OCI-LY3 (cell line): Measurements from ENCODE around the gene NOSIP.

ENCODE experiments used
- H2AFZ ChIP-seq: fragments of 200-600, 300-600 bp; shearing (Covaris generic); 2 replicates; pipeline ENCODE4 v1.6.0; 2014; ENCODE audit warnings: antibody characterized with exemption, low read depth, low read length
- H3K27ac ChIP-seq: fragments of 200-600, 300-600 bp; sonication (generic); 2 replicates; pipeline ENCODE4 v1.5.1; 2014; ENCODE audit warnings: mild to moderate bottlenecking, low read length, moderate library complexity, mixed read lengths
- H3K27me3 ChIP-seq: fragments of 200-600, 300-600 bp; sonication (generic); 2 replicates; pipeline ENCODE4 v1.6.1; 2014; ENCODE audit warnings: low read depth, low read length, mixed read lengths
- H3K36me3 ChIP-seq: fragments of 200-600, 300-600 bp; sonication (generic); replicated peaks from 2 replicates; pipeline ENCODE3; 2014; ENCODE audit warnings: low read depth, low read length, mixed read lengths
- H3K4me1 ChIP-seq: fragments of 300-600, 200-600 bp; sonication (generic); 2 replicates; pipeline ENCODE4 v1.6.1; 2014; ENCODE audit warnings: low read length, mixed read lengths
- H3K4me2 ChIP-seq: fragments of 200-600, 300-600 bp; sonication (generic); 2 replicates; pipeline ENCODE4 v1.6.1; 2014; ENCODE audit warnings: low read length, mixed read lengths
- H3K4me3 ChIP-seq: fragments of 300-600, 200-600 bp; sonication (generic); 2 replicates; pipeline ENCODE4 v1.5.1; 2014; ENCODE audit warnings: antibody characterized with exemption, mild to moderate bottlenecking, low read length, moderate library complexity
- H3K79me2 ChIP-seq: fragments of 300-600, 200-600 bp; shearing (Covaris generic); 2 replicates; pipeline ENCODE4 v1.6.1; 2014; ENCODE audit warnings: mild to moderate bottlenecking, low read length, mixed read lengths
- H3K9ac ChIP-seq: fragments of 300-600, 200-600 bp; shearing (Covaris generic); 2 replicates; pipeline ENCODE4 v1.6.0; 2014; ENCODE audit warnings: mild to moderate bottlenecking, low read length, moderate library complexity
- H3K9me3 ChIP-seq: fragments of 200-600, 300-600 bp; shearing (Covaris generic); 2 replicates; pipeline ENCODE4 v1.6.1; 2014; ENCODE audit warnings: low read length, mixed read lengths; ENCODE audit not compliant: insufficient read depth
- H4K20me1 ChIP-seq: fragments of 200-600, 300-600 bp; sonication (generic); 2 replicates; pipeline ENCODE4 v1.6.1; 2016; ENCODE audit warnings: low read length, mixed read lengths; ENCODE audit not compliant: insufficient read depth
- CTCF ChIP-seq: fragments of 200-600, 300-600 bp; sonication (generic); IDR thresholded peaks from 2 replicates; pipeline ENCODE4 v1.5.1; 2014; ENCODE audit warnings: antibody characterized with exemption, low read length, low read depth
- EZH2phosphoT487 ChIP-seq: fragments of 200-600 bp; shearing (Covaris generic); IDR thresholded peaks from 2 replicates; pipeline ENCODE4 v1.6.1; 2018; ENCODE audit warnings: antibody characterized with exemption, mixed run types, low read depth

NOSIP gene

GRCh38 chr19:49538643-49539042 lies 41.7 kb downstream of the NOSIP start:
- TF ChIP-seq CTCF (no peak), EZH2phosphoT487 (no peak)
- Histone ChIP-seq H3K27ac (no peak overlapping the region), H3K9me3 (no peaks in the 10 kb centered on the region), H3K27me3 (no peaks in the 10 kb centered on the region), H3K36me3 (no peaks in the 10 kb centered on the region), H3K4me3 (no peak overlapping the region), H3K79me2 (no peaks in the 10 kb centered on the region), H4K20me1 (no peaks in the 10 kb centered on the region), H3K4me2 (no peak overlapping the region), H2AFZ (no peak overlapping the region), H3K9ac (no peak overlapping the region), H3K4me1 (peaks cover 7% of the 10 kb centered on the region; the same call in 1 of the 2 replicates)

GRCh38 chr19:49536921-49537462 lies 43.4 kb downstream of the NOSIP start:
- Histone ChIP-seq H3K9ac (no peak overlapping the region), H3K4me3 (no peak overlapping the region), H3K27me3 (no peaks in the 10 kb centered on the region), H3K9me3 (no peaks in the 10 kb centered on the region), H2AFZ (no peak overlapping the region), H3K79me2 (no peaks in the 10 kb centered on the region), H3K36me3 (no peaks in the 10 kb centered on the region), H3K27ac (no peak overlapping the region), H3K4me1 (peaks cover 12% of the 10 kb centered on the region), H3K4me2 (no peak overlapping the region), H4K20me1 (no peaks in the 10 kb centered on the region)
- TF ChIP-seq CTCF: no peak
- TF ChIP-seq EZH2phosphoT487: no peak

GRCh38 chr19:49534632-49535385 lies 45.5 kb downstream of the NOSIP start:
- H3K27ac ChIP-seq: no peak overlapping the region
- peak overlapping the region; percentile 14; the same call in 1 of the 2 replicates for H3K9ac ChIP-seq
- no peaks in the 10 kb centered on the region for H4K20me1 ChIP-seq
- TF ChIP-seq EZH2phosphoT487 (no peak), CTCF (no peak)
- H3K4me1 ChIP-seq: peaks cover 12% of the 10 kb centered on the region
- no peak overlapping the region for H2AFZ ChIP-seq
- no peaks in the 10 kb centered on the region for H3K36me3 ChIP-seq
- no peaks in the 10 kb centered on the region for H3K9me3 ChIP-seq
- peak overlapping the region; percentile 75 for H3K4me3 ChIP-seq
- no peaks in the 10 kb centered on the region for H3K27me3 ChIP-seq
- no peaks in the 10 kb centered on the region for H3K79me2 ChIP-seq
- peak overlapping the region; percentile 89 for H3K4me2 ChIP-seq
